Measurements from ENCODE around the gene HIPK1.

HIPK1 gene
- total RNA-seq: 192 to 470 (median 272) reads per million in 3 experiments

- peak; percentile 92 for DNase-seq
Measured at GRCh38 chr1:113928941-113929749, at the start of gene HIPK1. Gene HIPK1, plus strand, starts transcription at chr1:113929324.

DNA sequence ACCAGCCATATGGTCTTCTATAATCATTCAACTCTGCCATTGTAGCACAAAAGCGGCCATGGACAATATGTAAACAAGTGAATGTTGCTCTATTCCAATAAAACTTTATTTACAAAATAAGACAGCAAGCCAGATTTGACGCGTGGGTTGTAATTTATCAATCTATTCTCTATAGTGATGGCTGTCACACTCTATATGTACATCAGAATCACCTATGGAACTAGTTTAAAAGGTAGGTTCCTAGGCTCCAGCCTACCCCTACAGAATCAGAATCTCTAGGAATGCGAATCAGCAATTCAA lies 49.4 kb upstream of the HIPK1 start:
- DNase-seq: no peak

DNA sequence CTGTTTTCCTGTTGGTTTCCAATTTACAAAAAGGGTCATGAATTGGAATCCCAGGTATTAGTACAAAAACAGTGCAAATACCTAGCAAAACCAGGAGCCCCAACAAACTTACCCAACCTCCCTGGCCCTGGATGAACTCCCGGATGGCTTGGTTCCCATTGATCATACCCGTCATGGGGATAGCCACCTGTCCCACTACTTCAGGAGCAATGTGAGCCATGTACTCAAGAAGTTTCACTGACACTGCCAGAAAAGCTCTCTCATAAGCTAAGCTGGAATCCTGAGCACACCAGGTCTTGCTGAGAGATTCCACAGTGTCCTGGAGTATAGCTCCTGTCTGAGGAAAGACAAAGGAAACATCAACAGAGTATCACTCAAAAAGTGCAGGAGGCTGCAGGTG lies 47.5 kb upstream of the HIPK1 start:
- DNase-seq: no peak

DNA sequence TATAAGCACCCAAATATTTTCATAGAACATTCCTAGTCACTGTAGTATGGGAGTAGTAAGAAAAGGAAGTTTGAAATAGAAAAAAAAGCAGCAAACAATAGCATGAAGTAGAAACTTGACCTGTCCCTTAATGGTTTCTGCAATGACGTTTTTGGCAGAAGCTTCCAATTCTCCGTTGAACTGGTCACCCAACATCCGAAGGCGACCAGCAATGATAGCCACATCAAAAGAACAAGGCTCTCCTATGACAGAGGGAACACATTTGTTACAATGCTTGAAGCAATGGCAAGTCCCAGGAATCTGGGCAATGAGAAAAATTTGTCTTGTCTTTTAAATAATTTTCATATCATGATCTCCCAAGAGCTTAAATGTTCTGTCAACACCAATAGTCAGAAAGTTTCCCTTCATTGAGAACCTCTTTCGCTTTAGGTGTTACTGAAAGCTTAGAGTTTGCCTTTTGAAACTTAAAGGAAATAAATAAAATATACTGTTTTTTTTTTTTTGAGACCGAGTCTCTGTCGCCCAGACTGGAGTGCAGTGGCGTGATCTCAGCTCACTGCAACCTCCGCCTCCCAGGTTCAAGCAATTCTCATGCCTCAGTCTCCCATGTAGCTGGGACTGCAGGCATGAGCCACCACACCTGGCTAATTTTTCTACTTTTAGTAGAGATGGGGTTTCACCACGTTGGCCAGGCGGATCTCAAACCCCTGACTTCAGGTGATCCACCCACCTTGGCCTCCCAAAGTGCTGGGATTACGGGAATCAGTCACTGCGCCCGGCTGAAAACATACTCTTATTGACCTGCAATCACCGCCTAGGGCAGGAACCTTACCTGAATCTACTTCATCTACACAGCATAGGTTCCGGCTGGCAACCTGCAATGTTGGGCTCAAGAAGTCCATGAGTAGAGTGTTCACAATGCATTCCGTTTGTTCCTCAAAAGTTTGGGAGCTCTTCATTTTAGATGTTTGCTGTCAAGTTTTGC lies 42.4 kb upstream of the HIPK1 start:
- DNase-seq: no peak

GRCh38 chr1:113887402-113888175 lies 41.5 kb upstream of the HIPK1 start, which contains the start of gene BCL2L15:
Gene BCL2L15, minus strand, starts transcription at chr1:113887581. Its CDS starts 206 bp downstream, at chr1:113887375.
- DNase-seq: no peak

GRCh38 chr1:113890816-113891215 lies 38.3 kb upstream of the HIPK1 start:
- no peak for DNase-seq

DNA sequence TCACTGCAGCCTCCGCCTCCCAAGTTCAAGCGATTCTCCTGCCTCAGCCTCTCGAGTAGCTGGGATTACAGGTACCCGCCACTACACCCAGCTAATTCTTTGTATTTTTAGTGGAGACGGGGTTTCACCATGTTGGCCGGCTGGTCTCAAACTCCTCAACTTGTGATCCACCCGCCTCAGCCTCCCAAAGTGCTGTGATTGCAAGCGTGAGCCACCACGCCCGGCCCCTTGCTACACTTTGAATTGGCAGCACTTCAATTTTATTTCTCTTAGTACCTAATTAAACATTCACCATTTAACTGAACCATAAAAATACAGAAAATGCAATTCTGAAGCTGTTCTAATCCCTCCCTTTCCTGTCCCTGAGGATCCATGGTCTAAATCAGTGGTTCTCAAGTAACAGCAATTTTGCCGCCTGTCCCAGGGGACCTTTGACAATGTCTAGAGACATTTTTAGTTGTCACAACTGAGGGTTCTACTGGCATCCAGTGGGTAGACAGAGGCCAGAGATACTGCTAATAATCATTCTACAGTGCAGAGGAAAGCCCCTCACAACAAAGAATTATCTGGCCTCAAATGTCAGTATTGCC lies 37.4 kb upstream of the HIPK1 start:
- no peak for DNase-seq

GRCh38 chr1:113893267-113893666 lies 35.9 kb upstream of the HIPK1 start:
- no peak for DNase-seq

GRCh38 chr1:113895098-113895497 lies 34.0 kb upstream of the HIPK1 start:
- DNase-seq: no peak

DNA sequence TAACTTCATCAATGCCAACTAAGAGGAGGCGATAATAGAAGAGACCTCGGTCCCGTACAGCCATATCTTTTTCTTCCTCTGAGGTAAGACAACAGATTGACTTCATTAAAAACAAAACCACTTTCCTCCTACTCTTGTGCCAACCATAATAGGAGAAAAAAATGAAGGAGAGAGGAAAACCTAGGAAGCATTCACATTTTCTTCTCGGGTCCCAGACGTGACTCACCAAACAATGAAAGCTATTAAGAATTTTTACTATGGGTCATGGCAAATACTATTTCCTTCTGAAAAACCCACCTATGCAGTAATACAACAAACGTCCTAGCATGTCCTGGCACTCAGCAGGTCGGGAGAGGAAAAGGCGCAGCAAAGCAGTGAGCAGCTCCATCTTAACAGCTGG lies 33.2 kb upstream of the HIPK1 start:
- DNase-seq: no peak

DNA sequence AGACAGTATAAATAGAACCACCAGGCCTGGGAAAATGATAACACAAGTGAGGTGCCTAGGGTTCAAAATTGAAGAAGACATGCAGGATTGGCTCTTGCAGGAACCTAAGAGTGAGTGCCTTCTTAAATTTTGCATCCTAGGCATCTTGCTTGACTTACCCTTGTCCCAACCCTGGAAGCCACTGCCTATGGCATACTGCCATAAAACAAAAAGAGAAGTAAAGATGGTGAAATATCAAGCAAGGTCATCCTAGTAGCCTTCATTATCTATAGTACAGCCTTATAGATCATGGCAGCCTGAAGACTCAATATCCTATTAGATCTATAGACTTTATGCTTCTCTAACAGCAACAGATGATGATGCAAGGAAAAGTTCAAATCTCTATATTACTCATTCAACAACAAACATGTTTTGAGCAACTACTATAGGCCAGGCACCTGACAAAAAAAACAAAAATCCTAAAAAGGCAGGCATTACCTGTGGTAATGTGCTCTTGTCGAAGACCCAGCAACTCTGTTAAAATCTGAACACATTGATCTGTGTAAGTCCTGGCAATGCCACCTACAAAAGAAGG lies 30.8 kb upstream of the HIPK1 start:
- no peak for DNase-seq

DNA sequence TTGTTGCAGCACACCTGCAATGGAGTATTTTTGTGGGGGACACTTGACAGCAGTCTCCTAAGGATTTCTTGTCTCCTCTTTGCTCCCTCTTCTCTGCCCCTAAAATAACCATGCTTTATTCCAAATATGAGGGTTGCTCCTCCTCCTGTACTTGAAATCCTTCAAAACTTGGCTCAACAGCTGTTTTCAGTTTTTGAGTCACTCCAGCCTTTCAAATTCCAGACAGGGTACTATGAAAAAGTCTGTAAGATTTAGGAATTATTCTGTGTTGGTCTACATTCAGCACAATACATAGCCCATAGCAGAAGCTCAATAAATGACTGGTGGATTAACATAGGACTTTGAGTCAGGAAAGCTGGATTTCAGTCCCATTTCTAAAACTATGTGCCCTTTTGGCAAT lies 30.0 kb upstream of the HIPK1 start:
- DNase-seq: no peak

DNA sequence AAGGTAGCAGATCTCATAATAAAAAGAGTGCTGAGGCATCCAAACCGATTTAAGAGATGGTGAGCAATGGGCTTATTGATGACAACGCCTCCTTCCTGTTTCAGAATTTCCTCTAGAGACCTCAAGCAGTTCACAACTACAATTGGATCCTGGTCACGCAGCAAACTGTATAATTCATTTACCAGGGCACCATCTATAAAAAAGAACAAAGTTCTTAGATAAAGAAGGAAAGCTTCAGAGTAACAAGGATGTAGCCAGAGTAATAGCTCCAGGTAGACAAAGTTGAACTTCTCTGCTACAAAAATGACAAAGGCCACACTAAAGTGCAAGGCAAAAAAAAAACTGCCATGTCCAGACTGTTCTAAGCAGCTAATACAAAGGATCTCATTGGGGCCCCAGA lies 27.9 kb upstream of the HIPK1 start:
- DNase-seq: no peak

GRCh38 chr1:113903501-113904292 lies 25.4 kb upstream of the HIPK1 start:
- no peak for DNase-seq

DNA sequence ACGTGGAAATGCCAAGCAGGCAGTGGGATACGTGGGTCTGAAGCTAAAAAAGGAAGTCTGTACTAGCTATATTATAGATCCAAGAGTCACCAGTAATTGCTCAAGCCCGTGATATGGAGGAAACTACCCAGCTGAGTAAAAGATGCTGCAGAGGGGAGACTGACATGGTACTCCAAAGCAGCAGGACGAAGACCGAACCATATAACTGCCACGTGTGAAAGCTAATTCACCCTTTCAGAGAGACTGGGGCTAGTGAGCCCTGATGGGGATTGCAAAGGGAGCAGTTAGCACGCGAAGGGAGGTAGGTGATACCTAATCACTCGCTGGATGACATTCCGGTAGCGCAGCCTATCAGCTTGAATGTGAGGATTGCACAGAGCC lies 24.8 kb upstream of the HIPK1 start:
- DNase-seq: no peak

GRCh38 chr1:113904674-113905434 lies 24.3 kb upstream of the HIPK1 start, which contains the start of the genes AP4B1 and DCLRE1B:
Gene AP4B1, minus strand, starts transcription at chr1:113904799. Its CDS starts 82 bp downstream, at chr1:113904717.
Gene DCLRE1B, plus strand, starts transcription at chr1:113905326. Its CDS starts 261 bp downstream, at chr1:113905587.
- peak; percentile 98 for DNase-seq

DNA sequence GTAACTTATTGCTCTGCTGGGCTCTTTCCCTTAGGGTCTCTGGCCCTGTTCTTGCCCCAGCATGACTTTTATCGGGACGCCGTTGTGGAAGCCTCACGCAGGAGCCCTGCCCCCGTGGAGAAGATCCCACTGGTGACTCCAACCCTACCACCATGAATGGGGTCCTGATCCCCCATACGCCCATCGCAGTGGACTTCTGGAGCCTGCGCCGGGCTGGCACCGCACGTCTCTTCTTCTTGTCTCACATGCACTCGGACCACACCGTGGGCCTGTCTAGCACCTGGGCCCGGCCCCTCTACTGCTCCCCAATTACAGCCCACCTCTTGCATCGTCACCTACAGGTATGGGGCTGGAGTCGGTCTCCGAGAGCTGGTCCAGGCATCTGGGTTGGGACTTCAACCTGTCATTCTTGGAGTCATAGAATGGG lies 23.7 kb upstream of the HIPK1 start:
- no peak for DNase-seq

DNA sequence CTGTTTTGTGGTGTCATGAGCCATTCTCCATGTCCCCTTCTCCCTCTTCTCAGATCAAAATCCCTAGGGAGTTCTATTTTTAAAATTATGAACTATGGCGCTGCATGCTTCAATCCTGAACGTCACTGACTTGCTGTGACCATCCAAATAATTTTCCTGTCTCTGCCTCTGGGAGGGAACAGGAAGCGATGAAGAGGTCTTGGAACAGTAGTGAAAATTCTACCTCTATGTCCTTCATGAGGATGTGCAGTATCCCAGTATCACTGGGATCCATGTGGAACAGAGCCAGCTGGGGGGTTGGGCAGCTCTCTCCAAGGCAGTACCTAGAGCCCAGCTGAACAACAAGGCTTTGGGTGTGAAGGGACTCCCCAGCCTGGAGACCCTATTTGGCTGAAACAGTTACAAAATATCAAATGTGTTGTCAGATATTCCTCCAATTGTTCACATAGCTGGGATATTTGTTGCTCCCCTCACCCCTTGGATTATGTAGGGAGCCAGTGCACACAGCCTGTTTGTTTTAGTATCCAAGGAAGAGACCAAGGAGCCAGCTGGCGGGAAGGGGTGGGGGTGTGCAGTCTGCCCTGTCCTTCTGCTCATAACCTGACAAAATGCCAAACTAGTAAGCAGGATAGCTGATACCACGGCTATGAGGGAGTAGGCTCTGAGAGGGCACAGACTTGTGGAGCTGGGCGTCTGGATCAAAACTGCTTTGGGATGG lies 16.4 kb upstream of the HIPK1 start:
- no peak for DNase-seq

- DNase-seq: no peak
Measured at GRCh38 chr1:113913312-113913668, 15.8 kb upstream of the HIPK1 start.
